ENCODE data around the gene PKD1. TPM values are rescaled to one million over a fixed set of nuclear protein-coding genes. Genes with fewer than 3 reads are reported as not detected.

Gene PKD1
- total and polyA plus RNA-seq, 2 experiments from 2014 or later = 35.9 to 60.6 TPM

DNA sequence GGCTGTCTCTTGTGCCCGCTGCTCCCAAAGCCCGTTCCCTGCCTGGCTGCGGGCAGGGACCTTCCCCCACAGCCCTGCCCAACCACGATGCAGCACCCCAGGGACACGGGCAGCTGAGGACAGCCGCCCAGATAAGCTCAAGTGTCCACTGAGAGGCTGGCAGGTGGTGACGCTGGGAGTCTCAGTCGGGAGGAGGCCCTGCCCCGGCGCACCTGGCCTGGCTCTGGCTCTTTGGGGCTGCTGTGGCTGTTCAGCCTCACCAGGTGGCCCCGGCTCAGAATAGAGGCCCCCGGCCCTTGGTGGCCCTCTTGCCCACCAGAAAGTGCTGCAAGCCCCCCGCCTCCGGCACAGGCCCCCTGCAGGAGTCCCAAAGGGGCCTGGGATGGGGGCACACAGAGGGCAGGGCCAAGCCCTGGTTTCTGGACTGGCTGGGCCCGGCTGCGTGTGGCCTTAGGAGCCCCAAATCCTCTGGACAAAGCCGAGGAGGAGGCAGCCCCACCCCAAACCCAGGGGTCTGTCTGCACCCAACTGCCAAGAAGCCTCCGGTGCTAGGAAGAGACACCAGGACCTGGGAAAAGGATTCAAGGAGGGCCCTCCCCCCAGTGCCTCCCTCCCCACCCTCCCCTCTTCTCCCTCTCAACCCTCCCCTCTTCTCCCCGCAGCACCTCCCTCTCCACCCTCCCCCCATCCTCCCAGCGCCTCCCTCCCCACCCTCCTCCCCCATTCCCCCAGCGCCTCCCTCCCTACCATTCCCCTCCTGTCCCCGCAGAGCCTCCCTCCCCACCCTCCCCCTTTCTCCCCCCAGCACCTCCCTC is 93.3 kb downstream of the PKD1 start:
- WGBS (ENCODE audit: low lambda C conversion rate, missing lambda C conversion rate) = 88% methylated on average over 18 of the region's 22 CpGs
- TF ChIP-seq EZH2 (IDR thresholded peaks at IDR 0.05; ENCODE audit: borderline replicate concordance) (no peak), EZH2phosphoT487 (IDR thresholded peaks at IDR 0.05; ENCODE audit: low read depth, severe bottlenecking, unreplicated experiment) (no peak)
- TF ChIP-seq, protein P1, sequence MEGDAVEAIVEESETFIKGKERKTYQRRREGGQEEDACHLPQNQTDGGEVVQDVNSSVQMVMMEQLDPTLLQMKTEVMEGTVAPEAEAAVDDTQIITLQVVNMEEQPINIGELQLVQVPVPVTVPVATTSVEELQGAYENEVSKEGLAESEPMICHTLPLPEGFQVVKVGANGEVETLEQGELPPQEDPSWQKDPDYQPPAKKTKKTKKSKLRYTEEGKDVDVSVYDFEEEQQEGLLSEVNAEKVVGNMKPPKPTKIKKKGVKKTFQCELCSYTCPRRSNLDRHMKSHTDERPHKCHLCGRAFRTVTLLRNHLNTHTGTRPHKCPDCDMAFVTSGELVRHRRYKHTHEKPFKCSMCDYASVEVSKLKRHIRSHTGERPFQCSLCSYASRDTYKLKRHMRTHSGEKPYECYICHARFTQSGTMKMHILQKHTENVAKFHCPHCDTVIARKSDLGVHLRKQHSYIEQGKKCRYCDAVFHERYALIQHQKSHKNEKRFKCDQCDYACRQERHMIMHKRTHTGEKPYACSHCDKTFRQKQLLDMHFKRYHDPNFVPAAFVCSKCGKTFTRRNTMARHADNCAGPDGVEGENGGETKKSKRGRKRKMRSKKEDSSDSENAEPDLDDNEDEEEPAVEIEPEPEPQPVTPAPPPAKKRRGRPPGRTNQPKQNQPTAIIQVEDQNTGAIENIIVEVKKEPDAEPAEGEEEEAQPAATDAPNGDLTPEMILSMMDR (IDR thresholded peaks at IDR 0.05; ENCODE audit: poor library complexity) = no peak
- Histone ChIP-seq H3K4me2 (no peak overlapping the region), H3K79me2 (peaks cover 8% of the 10 kb centered on the region), H3K9me3 (ENCODE audit: low read depth) (no peaks in the 10 kb centered on the region), H3K36me3 (replicated peaks; ENCODE audit: insufficient read depth, low read depth) (no peaks in the 10 kb centered on the region), H2AFZ (no peak overlapping the region), H3K4me3 (no peak overlapping the region), H3K4me1 (ENCODE audit: insufficient read depth) (peaks cover 48% of the 10 kb centered on the region), H3K27ac (peak overlapping the region; percentile 51), H4K20me1 (ENCODE audit: insufficient read depth, poor library complexity, severe bottlenecking) (no peaks in the 10 kb centered on the region), H3K27me3 (no peaks in the 10 kb centered on the region), H3K9me2 (replicated peaks; ENCODE audit: insufficient read depth) (no peaks in the 10 kb centered on the region)
- DNase-seq (ENCODE audit: low spot score) = no peak

DNA sequence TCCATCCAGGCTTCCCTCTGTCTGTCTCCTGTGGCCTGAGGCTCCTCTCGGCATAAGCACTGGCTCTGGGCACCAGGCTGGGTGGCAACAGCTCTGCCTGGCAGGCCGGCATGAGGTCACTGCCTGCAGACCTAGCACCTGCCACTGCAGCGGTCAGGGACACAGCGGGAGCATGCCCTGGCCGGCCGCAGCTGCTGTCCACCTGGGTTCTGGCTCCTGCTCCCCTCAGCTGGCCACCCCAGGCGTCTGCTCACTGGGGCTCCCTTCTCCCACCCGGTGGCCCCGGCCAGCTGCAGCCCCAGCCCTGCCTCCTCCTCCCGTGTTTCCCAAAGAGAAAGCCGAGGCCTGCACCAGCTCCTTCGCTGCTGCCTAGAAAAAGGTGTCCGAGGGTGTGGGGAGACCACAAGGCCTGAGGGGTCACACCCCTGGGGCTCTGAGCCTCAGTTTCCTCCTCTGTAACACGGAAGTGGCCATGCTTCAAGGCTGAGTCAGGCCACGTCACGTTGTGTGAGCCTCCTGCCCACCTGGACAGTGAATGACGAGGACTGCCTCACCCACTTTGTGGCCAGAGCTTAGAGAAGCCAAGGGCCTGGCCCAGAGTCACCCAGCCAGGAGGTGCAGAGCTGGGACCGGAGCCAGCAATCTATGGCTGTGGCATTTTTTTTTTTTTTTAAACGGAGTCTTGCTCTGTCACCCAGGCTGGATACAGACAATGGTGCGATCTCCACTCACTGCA is 94.7 kb downstream of the PKD1 start:
- WGBS (ENCODE audit: low lambda C conversion rate, missing lambda C conversion rate) = 90% methylated on average over 19 of the region's 20 CpGs
- H3K4me3 ChIP-seq = no peak overlapping the region
- H3K27me3 ChIP-seq = no peaks in the 10 kb centered on the region
- H3K4me1 ChIP-seq (ENCODE audit: insufficient read depth) = peaks cover 52% of the 10 kb centered on the region
- H3K27ac ChIP-seq = peak overlapping the region; percentile 91
- H3K4me2 ChIP-seq = no peak overlapping the region
- no peaks in the 10 kb centered on the region for H3K36me3 ChIP-seq (replicated peaks; ENCODE audit: insufficient read depth, low read depth)
- H3K79me2 ChIP-seq = peaks cover 7% of the 10 kb centered on the region
- no peaks in the 10 kb centered on the region for H3K9me3 ChIP-seq (ENCODE audit: low read depth)
- H2AFZ ChIP-seq = no peak overlapping the region
- no peak for TF ChIP-seq EZH2 (IDR thresholded peaks at IDR 0.05; ENCODE audit: borderline replicate concordance)
- TF ChIP-seq, protein P1 (IDR thresholded peaks at IDR 0.05; ENCODE audit: poor library complexity) = no peak
- no peak for TF ChIP-seq EZH2phosphoT487 (IDR thresholded peaks at IDR 0.05; ENCODE audit: low read depth, severe bottlenecking, unreplicated experiment)
- H3K9me2 ChIP-seq (replicated peaks; ENCODE audit: insufficient read depth) = no peaks in the 10 kb centered on the region
- no peak for DNase-seq (ENCODE audit: low spot score)
- no peaks in the 10 kb centered on the region for H4K20me1 ChIP-seq (ENCODE audit: insufficient read depth, poor library complexity, severe bottlenecking)

DNA sequence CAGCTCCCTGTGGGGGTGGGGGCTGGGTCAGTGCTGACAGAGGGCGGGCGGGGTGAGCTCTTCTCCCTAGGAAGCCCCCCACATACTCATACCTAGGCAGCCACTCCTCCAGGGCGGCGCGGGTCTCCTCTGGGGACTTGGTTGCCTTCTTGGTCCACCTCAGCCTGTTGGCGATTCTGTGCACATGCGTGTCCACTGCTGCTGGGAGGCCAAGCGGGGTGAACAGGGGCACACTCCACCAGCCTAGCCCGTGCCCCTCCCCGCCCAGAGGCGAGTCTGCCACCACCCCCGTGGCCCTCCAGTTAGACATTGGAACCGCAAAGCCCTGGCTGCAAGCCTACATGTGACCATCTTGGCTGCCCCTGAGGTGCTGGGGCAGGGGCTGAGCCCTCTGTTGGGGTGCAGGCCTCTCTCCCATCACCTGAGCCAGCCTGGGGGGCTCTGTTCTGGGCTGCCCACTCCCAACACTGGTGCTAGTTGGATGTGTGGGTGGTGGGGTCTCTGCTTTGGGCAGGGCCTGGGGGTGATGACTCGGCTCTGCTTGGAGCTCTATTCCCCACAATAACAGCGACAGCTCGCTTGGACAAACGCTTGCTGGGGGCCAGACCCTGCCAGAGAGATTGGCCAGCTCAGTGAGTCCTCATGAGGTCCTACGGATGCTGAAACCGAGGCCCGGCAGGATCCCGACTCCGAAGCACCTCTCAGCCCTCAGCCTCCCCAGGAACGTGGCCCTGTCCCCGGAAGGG is 95.5 kb downstream of the PKD1 start:
- Histone ChIP-seq H3K27ac (peak overlapping the region; percentile 91), H3K9me2 (replicated peaks; ENCODE audit: insufficient read depth) (no peaks in the 10 kb centered on the region), H3K9me3 (ENCODE audit: low read depth) (no peaks in the 10 kb centered on the region), H3K79me2 (peaks cover 5% of the 10 kb centered on the region), H4K20me1 (ENCODE audit: insufficient read depth, poor library complexity, severe bottlenecking) (no peaks in the 10 kb centered on the region), H3K4me3 (no peak overlapping the region), H3K4me2 (peak overlapping the region; percentile 45), H2AFZ (no peak overlapping the region), H3K36me3 (replicated peaks; ENCODE audit: insufficient read depth, low read depth) (no peaks in the 10 kb centered on the region), H3K27me3 (no peaks in the 10 kb centered on the region), H3K4me1 (ENCODE audit: insufficient read depth) (peaks cover 60% of the 10 kb centered on the region)
- WGBS (ENCODE audit: low lambda C conversion rate, missing lambda C conversion rate) = 89% methylated on average over 16 of the region's 24 CpGs
- TF ChIP-seq EZH2 (IDR thresholded peaks at IDR 0.05; ENCODE audit: borderline replicate concordance) (no peak), EZH2phosphoT487 (IDR thresholded peaks at IDR 0.05; ENCODE audit: low read depth, severe bottlenecking, unreplicated experiment) (no peak)
- TF ChIP-seq, protein P1 (IDR thresholded peaks at IDR 0.05; ENCODE audit: poor library complexity) = no peak
- DNase-seq (ENCODE audit: low spot score) = no peak
